Fibroblast of villous mesenchyme (primary cell): ENCODE measurements around the gene GABRB1. TPM values are rescaled to one million over a fixed set of nuclear protein-coding genes. Genes with fewer than 3 reads are reported as not detected.

Experiments
- DNase-seq: peaks from one replicate; pipeline ENCODE4 v3.0.0-alpha.2; 2010; ENCODE audit warnings: low read depth
- H3K4me3 ChIP-seq: 2 replicates; pipeline ENCODE4 v1.5.1; 2011; ENCODE audit warnings: low read depth, mild to moderate bottlenecking, low read length
- CTCF ChIP-seq: IDR thresholded peaks from 2 replicates; pipeline ENCODE4 v1.5.1; 2012; ENCODE audit warnings: low read depth, mild to moderate bottlenecking, low read length; ENCODE audit not compliant: insufficient read depth
- total RNA-seq: library from RNA; depleted of rRNA; stranded (reverse); fragments of >200 nt; gene quantifications from 2 replicates; pipeline ENCODE4 v1.2.3, GENCODE V29; 2012

The GABRB1 gene
- total RNA-seq, 1 donor: not detected

GRCh38 chr4:47104986-47105385 is 73.6 kb downstream of the GABRB1 start:
- no peak for TF ChIP-seq CTCF
- H3K4me3 ChIP-seq: no peak overlapping the region
- no peak for DNase-seq

GRCh38 chr4:47106561-47106960 is 75.2 kb downstream of the GABRB1 start:
- no peak for TF ChIP-seq CTCF
- DNase-seq: peak; percentile 36
- no peak overlapping the region for H3K4me3 ChIP-seq

GRCh38 chr4:47109379-47109778 is 78.0 kb downstream of the GABRB1 start:
- no peak for TF ChIP-seq CTCF
- no peak for DNase-seq
- H3K4me3 ChIP-seq: no peak overlapping the region

- H3K4me3 ChIP-seq: no peak overlapping the region
- TF ChIP-seq CTCF: no peak
- DNase-seq: no peak
Measured at GRCh38 chr4:47110546-47111132, 79.3 kb downstream of the GABRB1 start.

- no peak for DNase-seq
- no peak for TF ChIP-seq CTCF
- H3K4me3 ChIP-seq: no peak overlapping the region
Measured at GRCh38 chr4:47118192-47118929, 87.0 kb downstream of the GABRB1 start.

GRCh38 chr4:47120783-47121182 is 89.4 kb downstream of the GABRB1 start:
- no peak for DNase-seq
- no peak overlapping the region for H3K4me3 ChIP-seq
- TF ChIP-seq CTCF: no peak
